AG04449 (cell line): ENCODE measurements around the gene HTR3E.
"Not testable (repeated sequence)": the region's sequence is repeated elsewhere in the genome, so short reads cannot be mapped to it uniquely, and the experiment has no call there.

Source experiments
- CTCF ChIA-PET: fragments of 350-600 bp; formaldehyde crosslinking; extraction: SDS; loops from one replicate; lab custom pipeline; 2021; ENCODE audit warnings: antibody characterized with exemption; lab: Yijun Ruan, JAX
- POLR2A ChIA-PET: fragments of 400-600, 350-600 bp; formaldehyde crosslinking; extraction: SDS; loops from one replicate; lab custom pipeline; 2020; ENCODE audit warnings: antibody characterized with exemption, inconsistent platforms; lab: Yijun Ruan, JAX
- DNase-seq: peaks from one replicate; pipeline ENCODE4 v3.0.0-alpha.2; 2010; ENCODE audit warnings: low read depth, low spot score
- H3K4me3 ChIP-seq: 2 replicates; pipeline ENCODE4 v1.5.1; 2011; ENCODE audit warnings: low read depth, mild to moderate bottlenecking, control low read depth, low read length
- TF ChIP-seq, protein P1 (sequence below): IDR thresholded peaks from one replicate; pipeline ENCODE4 v1.5.1; 2011; ENCODE audit warnings: mild to moderate bottlenecking, moderate library complexity, low read length, control low read depth, inconsistent platforms; ENCODE audit not compliant: insufficient read depth; ENCODE audit errors: missing control alignments

Gene HTR3E

DNA sequence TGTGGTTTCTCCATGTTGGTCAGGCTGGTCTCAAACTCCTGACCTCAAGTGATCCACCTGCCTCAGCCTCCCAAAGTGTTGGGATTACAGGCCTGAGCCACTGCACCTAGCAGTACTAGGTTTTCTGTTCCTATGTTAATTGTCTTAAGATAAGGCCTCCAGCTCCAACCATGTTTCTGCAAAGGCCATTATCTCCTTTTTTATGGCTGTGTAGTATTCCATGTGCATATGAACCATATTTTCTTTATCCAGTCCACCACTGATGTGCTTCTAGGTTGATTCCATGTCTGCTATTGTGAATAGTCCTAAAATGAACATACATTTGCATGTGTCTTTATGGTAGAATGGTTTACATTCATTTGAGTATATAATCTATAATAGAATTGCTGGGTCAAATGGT is 34.2 kb upstream of the HTR3E start:
- POLR2A ChIA-PET: no interaction called here
- DNase-seq: no peak

GRCh38 chr3:184066211-184066610 is 30.7 kb upstream of the HTR3E start:
- DNase-seq: no peak
- POLR2A ChIA-PET: no interaction called here
- TF ChIP-seq, protein P1, sequence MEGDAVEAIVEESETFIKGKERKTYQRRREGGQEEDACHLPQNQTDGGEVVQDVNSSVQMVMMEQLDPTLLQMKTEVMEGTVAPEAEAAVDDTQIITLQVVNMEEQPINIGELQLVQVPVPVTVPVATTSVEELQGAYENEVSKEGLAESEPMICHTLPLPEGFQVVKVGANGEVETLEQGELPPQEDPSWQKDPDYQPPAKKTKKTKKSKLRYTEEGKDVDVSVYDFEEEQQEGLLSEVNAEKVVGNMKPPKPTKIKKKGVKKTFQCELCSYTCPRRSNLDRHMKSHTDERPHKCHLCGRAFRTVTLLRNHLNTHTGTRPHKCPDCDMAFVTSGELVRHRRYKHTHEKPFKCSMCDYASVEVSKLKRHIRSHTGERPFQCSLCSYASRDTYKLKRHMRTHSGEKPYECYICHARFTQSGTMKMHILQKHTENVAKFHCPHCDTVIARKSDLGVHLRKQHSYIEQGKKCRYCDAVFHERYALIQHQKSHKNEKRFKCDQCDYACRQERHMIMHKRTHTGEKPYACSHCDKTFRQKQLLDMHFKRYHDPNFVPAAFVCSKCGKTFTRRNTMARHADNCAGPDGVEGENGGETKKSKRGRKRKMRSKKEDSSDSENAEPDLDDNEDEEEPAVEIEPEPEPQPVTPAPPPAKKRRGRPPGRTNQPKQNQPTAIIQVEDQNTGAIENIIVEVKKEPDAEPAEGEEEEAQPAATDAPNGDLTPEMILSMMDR: no peak
- no peak overlapping the region for H3K4me3 ChIP-seq
- CTCF ChIA-PET: interaction anchor here (1.3 kb wide), 1 partner anchor 10 kb away, joined by 3 read pairs; no protein-coding TSS in a partner anchor

More for the DNA sequence above, 34.2 kb upstream of the HTR3E start:
- CTCF ChIA-PET: no interaction called here
- no peak overlapping the region for H3K4me3 ChIP-seq
- TF ChIP-seq, protein P1: no peak

DNA sequence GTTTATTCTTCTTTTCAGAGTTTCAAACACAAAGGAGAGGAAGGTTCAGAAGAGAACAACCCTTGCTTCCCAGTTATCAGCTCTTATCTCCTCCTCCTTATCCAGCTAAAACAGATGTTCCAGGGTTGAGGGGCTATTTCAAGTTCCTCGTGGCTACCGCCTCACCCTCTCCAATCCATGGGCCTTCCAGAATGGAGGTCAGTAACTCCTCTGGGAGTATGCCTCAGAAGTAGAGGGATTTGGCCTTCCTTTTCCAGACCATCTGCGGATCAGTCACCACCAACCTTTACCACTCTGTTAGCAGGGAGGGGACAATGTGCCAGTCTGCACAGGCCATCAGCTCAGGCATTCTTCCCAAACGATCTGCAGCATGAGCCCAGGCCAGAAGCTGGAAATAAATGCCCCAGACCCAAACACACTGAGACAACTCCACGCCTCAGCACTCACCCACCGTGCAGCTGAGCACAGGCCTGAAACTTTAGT is 29.2 kb upstream of the HTR3E start:
- DNase-seq: no peak
- no peak overlapping the region for H3K4me3 ChIP-seq
- ChIA-PET CTCF (interaction anchor here (1.0 to 1.6 kb wide), 4 partner anchors 10 to 50 kb away, joined by 3 to 4 read pairs (median 3); partner anchors contain the start of gene ABCC5), POLR2A (no interaction called here)
- TF ChIP-seq, protein P1: no peak

DNA sequence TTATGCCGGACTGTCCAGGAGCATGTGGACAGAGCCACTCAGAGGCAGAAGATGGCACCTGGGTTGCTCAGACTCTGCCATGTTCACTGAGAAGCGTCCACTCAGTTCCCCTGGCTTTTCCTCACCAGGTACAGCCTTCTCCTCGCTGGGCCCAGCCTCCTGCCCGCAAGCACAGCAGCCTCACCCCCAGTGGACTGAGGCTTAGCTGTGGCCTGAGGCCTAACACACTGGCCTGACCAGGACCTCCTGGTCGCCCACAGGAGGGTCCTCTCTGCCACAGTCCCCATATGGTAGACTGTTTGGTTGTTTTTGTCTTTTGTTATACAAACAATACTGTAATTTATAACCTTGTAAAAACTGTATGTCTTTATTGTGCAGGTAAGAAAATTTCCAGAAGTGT is 28.5 kb upstream of the HTR3E start:
- H3K4me3 ChIP-seq: no peak overlapping the region
- POLR2A ChIA-PET: no interaction called here
- no peak for DNase-seq
- TF ChIP-seq, protein P1: no peak
- CTCF ChIA-PET: interaction anchor here (1.0 to 1.6 kb wide), 3 partner anchors 11 to 50 kb away, joined by 3 to 4 read pairs (median 3); partner anchors contain the start of gene ABCC5

DNA sequence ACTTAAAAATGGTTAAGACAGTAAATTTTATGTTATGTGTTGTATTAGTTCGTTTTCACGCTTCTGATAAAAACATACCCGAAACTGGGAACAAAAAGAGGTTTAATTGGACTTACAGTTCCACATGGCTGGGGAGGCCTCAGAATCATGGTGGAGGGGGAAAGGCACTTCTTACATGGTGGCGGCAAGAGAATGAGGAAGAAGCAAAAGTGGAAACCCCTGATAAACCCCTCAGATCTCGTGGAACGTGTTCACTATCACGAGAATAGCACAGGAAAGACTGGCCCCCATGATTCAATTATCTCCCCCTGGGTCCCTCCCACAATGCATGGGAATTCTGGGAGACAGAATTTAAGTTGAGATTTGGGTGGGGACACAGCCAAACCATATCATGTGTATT is 25.7 kb upstream of the HTR3E start:
- CTCF ChIA-PET, H3K4me3 ChIP-seq, POLR2A ChIA-PET, DNase-seq: not testable (repeated sequence)

DNA sequence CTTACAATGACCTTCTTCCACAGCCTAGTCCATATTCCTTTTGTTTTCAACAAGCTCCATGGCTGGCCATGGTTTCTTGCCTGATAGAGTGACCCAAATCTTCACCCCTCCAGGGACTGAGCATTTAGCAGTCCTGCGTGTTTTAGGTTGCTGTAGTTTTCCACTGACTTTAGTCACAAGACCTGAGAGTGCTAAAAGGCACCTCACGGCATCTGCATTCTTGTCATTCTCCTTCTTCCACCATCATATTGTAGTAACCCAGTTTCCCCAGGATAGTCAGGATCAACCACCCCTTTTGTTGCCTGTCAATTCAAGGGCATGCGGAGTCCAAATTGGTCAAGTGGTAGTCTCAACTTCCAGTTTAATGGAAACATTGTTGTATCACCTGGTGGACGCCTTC is 23.2 kb upstream of the HTR3E start:
- ChIA-PET POLR2A (no interaction called here), CTCF (no interaction called here)
- DNase-seq: no peak
- H3K4me3 ChIP-seq: no peak overlapping the region
- TF ChIP-seq, protein P1: no peak

GRCh38 chr3:184075901-184076300 is 21.0 kb upstream of the HTR3E start:
- no peak overlapping the region for H3K4me3 ChIP-seq
- ChIA-PET POLR2A (no interaction called here), CTCF (no interaction called here)
- DNase-seq: no peak
- TF ChIP-seq, protein P1: no peak
